Right lobe of liver (tissue), 6 donors: ENCODE measurements around the gene PCMTD2. TPM values are rescaled to one million over a fixed set of nuclear protein-coding genes. Genes with fewer than 3 reads are reported as not detected.
"Not testable (repeated sequence)": the region's sequence is repeated elsewhere in the genome, so short reads cannot be mapped to it uniquely, and the experiment has no call there.

ENCODE experiments used
- ATAC-seq, 4 donors: fragments of 200-7000 bp; cut with Tn5 transposase; one replicate each; pipeline ENCODE4 v1.9.1; 2020; ENCODE audit warnings: mild to moderate bottlenecking in 4 of 4, moderate library complexity in 4 of 4
- DNase-seq, 3 donors: peaks; one replicate each; pipeline ENCODE4 v3.0.0-alpha.2; 2020
- H3K27ac ChIP-seq, 3 donors: fragments of 200-600 bp; one replicate each; pipeline ENCODE4 v1.8.0; 2022
- H3K27me3 ChIP-seq, 2 donors: fragments of 200-600 bp; one replicate each; pipeline ENCODE4 v1.8.0; 2022
- H3K36me3 ChIP-seq, 4 donors: fragments of 200-600 bp; sonication (generic) in 1 of 4; one replicate each; pipeline versions ENCODE4 v1.5.1 to v1.8.0; 2017 to 2022; ENCODE audit warnings: control low read depth in 1 of 4
- H3K4me1 ChIP-seq, 4 donors: fragments of 200-600 bp; sonication (generic) in 1 of 4; one replicate each; pipeline versions ENCODE4 v1.5.1 to v1.8.0; 2017 to 2022; ENCODE audit warnings: control low read depth in 1 of 4
- H3K4me3 ChIP-seq, 3 donors: fragments of 200-600 bp; one replicate each; pipeline ENCODE4 v1.8.0; 2022
- H3K9me3 ChIP-seq, 4 donors: fragments of 200-600 bp; sonication (generic) in 1 of 4; one replicate each; pipeline versions ENCODE4 v1.5.1 to v1.8.0; 2017 to 2022; ENCODE audit warnings: control low read depth in 1 of 4
- CTCF ChIP-seq, 4 donors: fragments of 200-600 bp in 3 of 4; fragments of 450-650 bp in 1 of 4; IDR thresholded peaks; one replicate each; pipeline versions ENCODE4 v1.5.1 to v1.8.0; 2016 to 2022; ENCODE audit warnings: antibody characterized with exemption in 4 of 4, mild to moderate bottlenecking in 2 of 4
- WGBS: methylation state at CpG from one replicate; pipeline ENCODE4 v1.1.6; 2018; ENCODE audit warnings: low coverage, low lambda C conversion rate; ENCODE audit not compliant: insufficient coverage; ENCODE audit errors: missing lambda C conversion rate; 5-methylcytosine and 5-hydroxymethylcytosine counted together
- intact Hi-C, 2 donors: fragments of 100-400 bp; cut with DNase I; formaldehyde crosslinking; loops; one replicate each; pipeline versions ENCODE4 v1.11.2 to v1.14.1; 2022
- total RNA-seq, 6 experiments: library from RNA; depleted of rRNA in 2 of 6; stranded (reverse); fragments of >200 nt in 2 of 6; fragmentation: NEBNext Ultra II Directional in 3 of 6; extraction: Animal tissue kit (Norgen Biotek cat#: 25700) in 3 of 6; gene quantifications; one replicate each; pipeline versions ENCODE4 v1.1.0 to v1.2.4, GENCODE V29; 2016 to 2023
- donor health status: DM: no; HTN: yes; CAD: no.
- donor health status: DM: no; HTN: no; CAD: no.
- donor health status: DM: no; HTN: no; CAD: no.
- donor health status: DM: no; HTN: yes; CAD: no.
- donor health status: DM: no; HTN: yes; CAD: no.

The PCMTD2 gene
- total RNA-seq, 6 experiments from 2014 or later: 24.5 to 39.7 (median 28.6) TPM

GRCh38 chr20:64285579-64286446 is 30.3 kb downstream of the PCMTD2 start:
- H3K27me3 ChIP-seq, intact Hi-C loops, H3K4me3 ChIP-seq, H3K9me3 ChIP-seq, H3K4me1 ChIP-seq, H3K27ac ChIP-seq, H3K36me3 ChIP-seq: not testable (repeated sequence)
- peak; percentile 61 to 78 (median 64) for TF ChIP-seq CTCF (IDR thresholded peaks at IDR 0.05)
- peak; percentile 54 to 77 (median 72) for ATAC-seq
- 91% methylated on average over 17 of the region's 46 CpGs for WGBS
- peak; percentile 59 to 78 (median 71) for DNase-seq

GRCh38 chr20:64286447-64287263 is 31.1 kb downstream of the PCMTD2 start:
- H3K36me3 ChIP-seq, H3K9me3 ChIP-seq, H3K27ac ChIP-seq, H3K4me3 ChIP-seq, H3K27me3 ChIP-seq, H3K4me1 ChIP-seq, intact Hi-C loops: not testable (repeated sequence)
- WGBS: 87% methylated on average over 29 of the region's 30 CpGs
- ATAC-seq: peak in 2 of 4 donors; percentile 42 to 68
- DNase-seq: peak in 1 of 3 donors; percentile 37

GRCh38 chr20:64287264-64287590 is 31.7 kb downstream of the PCMTD2 start:
- H3K4me1 ChIP-seq, H3K36me3 ChIP-seq, H3K27ac ChIP-seq, H3K9me3 ChIP-seq, H3K4me3 ChIP-seq, ATAC-seq, H3K27me3 ChIP-seq, DNase-seq, intact Hi-C loops: not testable (repeated sequence)
- WGBS: 88% methylated on average over 2 of the region's 3 CpGs

GRCh38 chr20:64292167-64292566 is 36.6 kb downstream of the PCMTD2 start:
- DNase-seq, intact Hi-C loops, ATAC-seq, H3K4me1 ChIP-seq, H3K4me3 ChIP-seq, H3K9me3 ChIP-seq, H3K27me3 ChIP-seq, H3K36me3 ChIP-seq, H3K27ac ChIP-seq: not testable (repeated sequence)
- WGBS: no CpG with 5 or more reads among the region's 13 CpGs

GRCh38 chr20:64303086-64303485 is 47.5 kb downstream of the PCMTD2 start:
- ATAC-seq, H3K4me1 ChIP-seq, H3K27me3 ChIP-seq, intact Hi-C loops, DNase-seq, H3K27ac ChIP-seq, H3K4me3 ChIP-seq, H3K9me3 ChIP-seq, H3K36me3 ChIP-seq: not testable (repeated sequence)
- 78% methylated on average over 2 of the region's 2 CpGs for WGBS

- H3K9me3 ChIP-seq, H3K4me3 ChIP-seq, H3K27me3 ChIP-seq, DNase-seq, intact Hi-C loops, H3K36me3 ChIP-seq, H3K4me1 ChIP-seq, H3K27ac ChIP-seq, ATAC-seq: not testable (repeated sequence)
- 35% methylated on average over 1 of the region's 1 CpG for WGBS
Measured at GRCh38 chr20:64313761-64314160, 58.2 kb downstream of the PCMTD2 start.

- intact Hi-C loops, H3K27ac ChIP-seq, DNase-seq: not testable (repeated sequence)
Measured at GRCh38 chr20:64315381-64315780, 59.8 kb downstream of the PCMTD2 start.

GRCh38 chr20:64315884-64316283 is 60.3 kb downstream of the PCMTD2 start:
- intact Hi-C loops, H3K4me3 ChIP-seq, DNase-seq, H3K27ac ChIP-seq, H3K27me3 ChIP-seq, H3K36me3 ChIP-seq, H3K9me3 ChIP-seq, H3K4me1 ChIP-seq, ATAC-seq: not testable (repeated sequence)
- WGBS: 49% methylated on average over 9 of the region's 15 CpGs

More at GRCh38 chr20:64315381-64315780, 59.8 kb downstream of the PCMTD2 start:
- H3K4me1 ChIP-seq, ATAC-seq, H3K4me3 ChIP-seq, H3K9me3 ChIP-seq, H3K36me3 ChIP-seq, H3K27me3 ChIP-seq: not testable (repeated sequence)
